Coronary artery (tissue), 2 donors: ENCODE results near the gene CCDC177.

Experiments
- DNase-seq: peaks from one replicate; pipeline ENCODE4 v3.0.0-alpha.2; 2017; ENCODE audit warnings: low spot score
- H3K27ac ChIP-seq, 2 donors: fragments of 200-600 bp; sonication (generic); one replicate each; pipeline ENCODE4 v1.5.1; 2016 to 2019
- H3K4me3 ChIP-seq: fragments of 200-600 bp; sonication (generic); 2 replicates; pipeline ENCODE4 v1.5.1; 2016; ENCODE audit warnings: mild to moderate bottlenecking, moderate library complexity
- TF ChIP-seq, protein P1 (sequence below): fragments of 200-600 bp; sonication (generic); IDR thresholded peaks from one replicate; pipeline ENCODE4 v1.5.1; 2019; ENCODE audit warnings: antibody characterized with exemption

Gene CCDC177

DNA sequence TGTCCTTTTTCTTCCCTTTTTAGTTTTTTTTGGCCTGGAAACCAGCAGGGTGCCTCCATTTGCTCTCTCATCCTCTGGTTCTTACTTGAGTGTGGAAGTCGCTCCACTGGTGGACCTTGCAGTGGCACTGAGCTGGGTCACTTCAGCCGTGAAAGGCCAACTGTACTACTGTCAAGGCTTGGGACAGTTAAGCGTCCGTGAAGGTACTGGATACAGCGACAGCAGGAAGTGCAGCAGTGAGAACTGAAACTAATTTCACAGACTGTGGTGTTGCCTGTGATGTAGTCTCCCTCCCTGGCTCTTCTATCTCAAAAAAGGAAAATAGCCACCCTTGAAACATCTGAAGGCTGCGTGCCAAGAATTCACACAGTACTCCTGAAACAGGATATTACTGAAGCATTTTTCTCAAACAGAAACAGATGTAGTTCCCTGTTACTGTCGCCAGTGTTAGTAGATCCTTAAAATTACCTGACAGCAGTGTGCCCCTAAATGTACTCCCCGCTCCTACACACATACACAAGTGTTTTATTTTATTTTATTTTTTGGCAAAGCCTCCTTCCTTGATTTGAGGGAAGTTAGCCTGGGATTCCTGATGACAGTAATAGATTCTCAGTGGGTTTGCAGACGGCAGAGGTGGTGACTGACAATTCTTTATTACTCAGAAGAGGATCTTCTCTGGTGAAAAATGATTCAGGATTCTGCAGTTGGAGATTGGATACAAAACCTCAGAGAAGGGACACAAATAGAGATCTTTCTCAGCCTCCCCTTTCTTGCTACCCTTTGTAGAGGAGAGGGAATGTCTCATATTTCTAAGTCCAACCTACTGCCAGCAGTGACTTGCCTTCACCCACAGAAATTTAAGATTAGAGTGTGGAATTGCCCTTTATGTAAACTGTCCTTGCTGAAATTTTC is 41.1 kb upstream of the CCDC177 start:
- Histone ChIP-seq H3K27ac (peak overlapping the region; percentile 96 to 99), H3K4me3 (peak overlapping the region; percentile 49)
- TF ChIP-seq, protein P1, sequence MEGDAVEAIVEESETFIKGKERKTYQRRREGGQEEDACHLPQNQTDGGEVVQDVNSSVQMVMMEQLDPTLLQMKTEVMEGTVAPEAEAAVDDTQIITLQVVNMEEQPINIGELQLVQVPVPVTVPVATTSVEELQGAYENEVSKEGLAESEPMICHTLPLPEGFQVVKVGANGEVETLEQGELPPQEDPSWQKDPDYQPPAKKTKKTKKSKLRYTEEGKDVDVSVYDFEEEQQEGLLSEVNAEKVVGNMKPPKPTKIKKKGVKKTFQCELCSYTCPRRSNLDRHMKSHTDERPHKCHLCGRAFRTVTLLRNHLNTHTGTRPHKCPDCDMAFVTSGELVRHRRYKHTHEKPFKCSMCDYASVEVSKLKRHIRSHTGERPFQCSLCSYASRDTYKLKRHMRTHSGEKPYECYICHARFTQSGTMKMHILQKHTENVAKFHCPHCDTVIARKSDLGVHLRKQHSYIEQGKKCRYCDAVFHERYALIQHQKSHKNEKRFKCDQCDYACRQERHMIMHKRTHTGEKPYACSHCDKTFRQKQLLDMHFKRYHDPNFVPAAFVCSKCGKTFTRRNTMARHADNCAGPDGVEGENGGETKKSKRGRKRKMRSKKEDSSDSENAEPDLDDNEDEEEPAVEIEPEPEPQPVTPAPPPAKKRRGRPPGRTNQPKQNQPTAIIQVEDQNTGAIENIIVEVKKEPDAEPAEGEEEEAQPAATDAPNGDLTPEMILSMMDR, result no peak
- DNase-seq, result no peak

DNA sequence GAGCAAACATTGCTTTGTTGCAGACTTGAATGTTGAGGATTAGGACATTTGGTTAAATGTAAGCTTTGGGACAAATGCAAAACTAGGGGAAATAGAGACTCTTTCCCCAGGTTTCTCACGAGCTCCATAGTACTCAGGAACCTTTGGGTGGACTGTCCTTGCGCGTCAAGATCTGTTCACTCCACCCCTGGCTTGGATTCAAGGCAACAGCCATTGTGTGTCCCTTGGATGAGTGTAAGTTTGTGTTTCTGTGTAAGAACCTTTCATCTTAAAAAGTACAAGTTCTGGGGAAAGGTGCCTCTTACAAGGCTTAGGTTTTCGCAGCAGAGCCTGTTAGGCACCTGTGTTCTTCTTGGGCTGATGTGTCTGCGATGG is 40.4 kb upstream of the CCDC177 start:
- H3K27ac ChIP-seq, result peak overlapping the region; percentile 96 to 99
- peak overlapping the region; percentile 49 for H3K4me3 ChIP-seq
- DNase-seq, result no peak
- TF ChIP-seq, protein P1, result no peak

DNA sequence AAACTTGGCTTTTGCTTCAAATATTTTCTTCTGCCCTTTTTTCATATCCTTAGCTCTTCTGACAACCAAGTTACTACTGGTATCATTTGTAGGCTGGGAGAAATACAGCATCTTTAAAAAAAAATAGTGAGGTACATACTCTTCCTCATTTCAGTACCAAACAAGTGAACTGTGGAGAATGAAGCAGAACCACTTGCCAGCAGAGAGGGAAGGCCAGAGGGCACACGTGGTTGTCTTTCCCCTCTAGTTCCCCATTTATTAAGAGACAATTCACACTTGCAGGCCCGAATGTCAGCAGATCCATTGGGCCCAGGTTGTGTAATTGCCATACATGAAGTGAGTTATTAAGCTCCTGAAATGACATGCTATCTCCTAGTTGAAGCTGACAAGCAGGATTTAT is 39.9 kb upstream of the CCDC177 start:
- no peak for DNase-seq
- Histone ChIP-seq H3K4me3 (no peak overlapping the region), H3K27ac (peak overlapping the region; percentile 96 to 99)
- TF ChIP-seq, protein P1, result no peak

DNA sequence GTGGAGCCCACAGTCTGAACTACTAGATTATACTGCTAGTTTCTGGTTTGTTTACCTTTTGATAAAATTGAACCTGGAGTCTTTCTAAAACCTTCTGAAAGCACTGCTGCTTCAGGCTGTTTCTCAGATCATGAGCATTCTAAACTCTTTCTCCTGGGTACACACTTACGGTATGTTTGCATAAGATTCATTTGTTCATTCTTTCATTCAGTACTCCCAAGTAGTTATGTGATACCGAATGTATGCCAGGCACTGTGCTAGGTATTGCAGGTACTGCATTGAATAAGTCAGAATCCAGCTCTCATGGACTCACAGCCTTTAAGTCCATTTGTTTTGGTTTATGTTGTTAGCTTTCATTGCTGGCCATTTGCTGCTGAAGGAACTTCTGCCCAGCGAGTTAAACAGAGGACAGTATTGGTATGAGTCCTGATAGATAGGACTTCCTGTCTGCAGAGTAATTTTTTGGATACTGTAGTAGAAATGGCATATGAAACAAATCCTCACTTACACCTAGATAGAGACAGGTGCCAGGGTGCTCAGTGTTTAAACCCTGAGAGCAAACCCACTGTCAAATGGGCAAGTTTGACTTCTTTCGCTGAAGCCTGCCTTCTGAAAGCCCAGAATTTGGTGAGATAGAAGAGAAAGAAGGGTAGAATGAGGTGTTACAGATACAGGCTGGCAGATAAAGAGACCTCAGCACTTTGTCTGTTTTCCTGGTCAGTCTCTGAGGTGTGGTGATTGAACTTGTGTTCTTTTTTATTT is 38.8 kb upstream of the CCDC177 start:
- no peak for DNase-seq
- Histone ChIP-seq H3K27ac (peak overlapping the region; percentile 96 to 99), H3K4me3 (peak overlapping the region; percentile 92)
- TF ChIP-seq, protein P1, result no peak

DNA sequence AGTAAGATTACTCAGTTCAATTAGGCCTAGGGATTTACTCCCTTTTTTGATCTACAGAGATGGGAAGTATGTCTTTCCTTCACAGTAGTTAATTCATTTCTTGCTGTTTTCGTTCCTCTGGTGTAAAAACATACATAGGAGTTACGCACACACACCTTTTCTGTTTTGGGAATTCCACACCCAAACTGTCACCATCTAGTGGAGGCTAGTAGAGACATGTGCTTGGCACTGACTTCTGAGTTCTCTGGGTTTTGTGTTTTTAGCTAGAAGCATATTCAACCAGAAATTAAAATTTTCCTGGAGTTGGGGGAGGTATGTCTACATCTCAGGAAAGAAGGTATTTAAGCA is 38.1 kb upstream of the CCDC177 start:
- TF ChIP-seq, protein P1, result no peak
- H3K4me3 ChIP-seq, result peak overlapping the region; percentile 92
- H3K27ac ChIP-seq, result peak overlapping the region; percentile 96 to 99
- DNase-seq, result no peak

DNA sequence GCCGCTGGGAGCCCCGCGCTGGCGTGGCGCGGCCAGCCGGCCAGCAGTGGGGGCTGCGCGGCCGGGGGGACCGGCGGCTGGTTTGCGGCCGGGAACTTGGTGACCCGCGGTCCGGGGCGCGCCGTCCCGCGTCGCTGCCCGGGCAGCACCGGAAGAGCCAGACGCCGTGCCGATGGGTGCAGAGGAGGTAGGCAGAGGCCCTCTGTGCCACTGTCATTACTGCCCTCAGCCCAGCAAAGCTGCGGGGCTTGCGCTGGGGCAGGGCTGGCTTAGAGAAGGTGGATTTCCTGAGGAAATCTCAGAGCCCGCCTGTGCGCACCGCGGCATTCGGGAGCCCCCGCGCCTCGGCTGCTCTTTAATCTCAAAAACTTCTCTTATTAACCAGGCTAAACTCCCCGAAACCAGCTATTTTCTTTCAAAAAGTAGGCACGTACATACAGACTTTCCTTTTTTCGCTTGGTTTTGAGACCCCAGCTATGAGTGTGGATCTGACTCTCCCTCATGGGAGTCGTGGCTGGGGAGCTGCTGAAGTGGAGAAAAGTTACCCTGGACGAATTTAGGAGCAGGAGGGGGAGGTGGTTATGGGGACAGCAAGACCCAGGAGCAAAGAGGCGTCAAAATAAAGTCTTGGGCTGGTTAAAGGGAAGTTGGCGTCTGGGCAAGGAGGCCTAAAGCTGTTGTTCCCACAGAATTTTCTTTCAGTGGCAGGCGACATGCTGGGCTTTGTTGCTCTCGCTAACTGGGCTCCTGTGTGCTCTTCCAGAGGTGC is 37.5 kb upstream of the CCDC177 start:
- TF ChIP-seq, protein P1, result no peak
- peak overlapping the region; percentile 96 to 99 for H3K27ac ChIP-seq
- peak overlapping the region; percentile 92 for H3K4me3 ChIP-seq
- DNase-seq, result no peak
